ENCODE measurements around the gene RASSF4. TPM values are rescaled to one million over a fixed set of nuclear protein-coding genes. Genes with fewer than 3 reads are reported as not detected.

Gene RASSF4
- total RNA-seq, 4 donors from 2014 or later = 1.7 to 22.5 (median 7.4) TPM

- TF ChIP-seq, protein P1, sequence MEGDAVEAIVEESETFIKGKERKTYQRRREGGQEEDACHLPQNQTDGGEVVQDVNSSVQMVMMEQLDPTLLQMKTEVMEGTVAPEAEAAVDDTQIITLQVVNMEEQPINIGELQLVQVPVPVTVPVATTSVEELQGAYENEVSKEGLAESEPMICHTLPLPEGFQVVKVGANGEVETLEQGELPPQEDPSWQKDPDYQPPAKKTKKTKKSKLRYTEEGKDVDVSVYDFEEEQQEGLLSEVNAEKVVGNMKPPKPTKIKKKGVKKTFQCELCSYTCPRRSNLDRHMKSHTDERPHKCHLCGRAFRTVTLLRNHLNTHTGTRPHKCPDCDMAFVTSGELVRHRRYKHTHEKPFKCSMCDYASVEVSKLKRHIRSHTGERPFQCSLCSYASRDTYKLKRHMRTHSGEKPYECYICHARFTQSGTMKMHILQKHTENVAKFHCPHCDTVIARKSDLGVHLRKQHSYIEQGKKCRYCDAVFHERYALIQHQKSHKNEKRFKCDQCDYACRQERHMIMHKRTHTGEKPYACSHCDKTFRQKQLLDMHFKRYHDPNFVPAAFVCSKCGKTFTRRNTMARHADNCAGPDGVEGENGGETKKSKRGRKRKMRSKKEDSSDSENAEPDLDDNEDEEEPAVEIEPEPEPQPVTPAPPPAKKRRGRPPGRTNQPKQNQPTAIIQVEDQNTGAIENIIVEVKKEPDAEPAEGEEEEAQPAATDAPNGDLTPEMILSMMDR (IDR thresholded peaks at IDR 0.05) = no peak
- TF ChIP-seq POLR2A (IDR thresholded peaks at IDR 0.05) = no peak
- Histone ChIP-seq H3K4me1 (peaks cover 15 to 85% (median 40%) of the 10 kb centered on the region in 3 donors), H3K27me3 (no peaks in the 10 kb centered on the region), H3K36me3 (peaks cover 0 to 17% (median 0%) of the 10 kb centered on the region in 3 donors), H3K4me3 (no peak overlapping the region), H3K9me3 (no peaks in the 10 kb centered on the region), H3K27ac (peak overlapping the region in 3 of 4 donors; percentile 41 to 92 (median 70))
- intact Hi-C loops (cut with DNase I) = no loop called here
- 59 to 69% methylated on average over 8 of the region's 8 CpGs for WGBS, 2 donors
- no peak for DNase-seq
These were observed 6.7 kb downstream of the RASSF4 start for GRCh38 chr10:44966129-44966815.

DNA sequence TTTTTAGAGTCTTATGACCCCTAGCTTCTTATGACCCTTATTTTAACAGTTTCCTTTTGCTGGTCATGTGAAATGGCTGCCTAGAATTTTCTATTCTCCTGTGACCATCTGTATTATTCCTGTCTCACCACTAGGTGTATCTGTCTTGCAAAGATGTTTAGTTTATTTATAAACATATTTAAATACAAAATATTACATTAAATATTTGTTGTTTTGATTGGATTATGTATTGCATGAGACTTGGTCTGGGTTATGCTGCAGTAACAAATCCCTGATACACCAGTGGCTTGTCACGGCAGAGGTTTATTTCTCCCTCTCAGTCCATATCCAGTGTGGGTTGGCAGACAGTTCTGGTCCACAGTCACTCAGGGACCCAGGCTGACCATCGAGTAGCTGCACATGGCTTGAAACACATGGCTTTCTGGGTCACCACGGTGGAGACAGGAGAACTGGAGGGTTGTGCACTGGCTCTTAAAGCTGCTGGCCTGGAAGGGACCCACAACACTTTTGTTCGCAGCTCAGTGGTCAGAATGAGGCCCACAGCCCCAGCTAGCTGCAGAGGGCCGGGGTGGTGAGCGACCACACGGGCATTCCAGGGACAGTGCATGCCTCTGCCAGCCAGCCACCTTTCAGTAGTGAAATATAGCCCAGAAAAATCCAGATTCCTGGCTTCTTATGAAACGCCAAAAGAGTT lies 7.4 kb downstream of the RASSF4 start:
- Histone ChIP-seq H3K27me3 (no peaks in the 10 kb centered on the region), H3K4me3 (no peak overlapping the region), H3K4me1 (peaks cover 15 to 78% (median 35%) of the 10 kb centered on the region in 3 donors), H3K9me3 (no peaks in the 10 kb centered on the region), H3K36me3 (peaks cover 0 to 24% (median 0%) of the 10 kb centered on the region in 3 donors), H3K27ac (peak overlapping the region in 3 of 4 donors; percentile 60 to 92 (median 70))
- 79 to 83% methylated on average over 2 to 7 of the region's 8 CpGs for WGBS, 2 donors
- TF ChIP-seq, protein P1 (IDR thresholded peaks at IDR 0.05) = peak in 3 of 6 experiments; percentile 12 to 26 (median 16)
- TF ChIP-seq POLR2A (IDR thresholded peaks at IDR 0.05) = no peak
- no peak for DNase-seq
- intact Hi-C loops (cut with DNase I) = no loop called here

DNA sequence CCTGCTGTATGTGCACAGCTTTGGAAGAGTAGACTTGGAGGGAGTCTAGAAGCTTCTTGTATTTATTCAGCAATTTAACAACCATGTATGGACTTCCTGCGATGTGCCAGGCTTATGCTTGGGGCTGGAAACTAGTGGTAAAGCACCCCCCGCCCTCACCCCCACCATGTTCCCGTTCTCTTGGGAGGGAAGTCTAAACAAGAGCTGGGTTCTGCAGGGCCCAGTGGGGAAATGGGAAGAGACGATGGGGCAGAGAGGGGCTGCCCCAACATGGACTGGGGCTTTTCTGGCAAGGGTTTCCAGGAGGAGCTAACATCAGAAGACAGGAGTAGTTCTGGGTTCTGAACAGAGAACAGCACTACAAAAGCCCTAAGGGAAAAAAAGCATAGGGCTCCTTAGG lies 8.0 kb downstream of the RASSF4 start:
- no peak for DNase-seq
- Histone ChIP-seq H3K27me3 (no peaks in the 10 kb centered on the region), H3K36me3 (peaks cover 0 to 30% (median 0%) of the 10 kb centered on the region in 3 donors), H3K4me1 (peaks cover 15 to 72% (median 29%) of the 10 kb centered on the region in 3 donors), H3K27ac (peak overlapping the region in 3 of 4 donors; percentile 60 to 92 (median 65)), H3K4me3 (no peak overlapping the region), H3K9me3 (no peaks in the 10 kb centered on the region)
- no peak for TF ChIP-seq POLR2A (IDR thresholded peaks at IDR 0.05)
- TF ChIP-seq, protein P1 (IDR thresholded peaks at IDR 0.05) = no peak
- intact Hi-C loops (cut with DNase I) = no loop called here
- 33 to 65% methylated on average over 4 of the region's 4 CpGs for WGBS, 2 donors

- no peak overlapping the region for H3K4me3 ChIP-seq
- H3K4me1 ChIP-seq = peaks cover 15 to 72% (median 29%) of the 10 kb centered on the region in 3 donors
These were observed 8.5 kb downstream of the RASSF4 start for GRCh38 chr10:44968091-44968490.

More at GRCh38 chr10:44968091-44968490, 8.5 kb downstream of the RASSF4 start:
- H3K27ac ChIP-seq = peak overlapping the region in 3 of 4 donors; percentile 60 to 92 (median 65)
- peaks cover 0 to 30% (median 0%) of the 10 kb centered on the region in 3 donors for H3K36me3 ChIP-seq
- intact Hi-C loops (cut with DNase I) = no loop called here
- no peak for TF ChIP-seq POLR2A (IDR thresholded peaks at IDR 0.05)
- TF ChIP-seq, protein P1 (IDR thresholded peaks at IDR 0.05) = no peak
- no peaks in the 10 kb centered on the region for H3K9me3 ChIP-seq
- WGBS, 2 donors = 33 to 48% methylated on average over 3 of the region's 3 CpGs
- DNase-seq = no peak
- H3K27me3 ChIP-seq = no peaks in the 10 kb centered on the region

All from esophagus squamous epithelium (tissue), 5 donors.